Body of pancreas (tissue), 4 donors: ENCODE results near the gene PLCB1.

Experiments
- CTCF ChIP-seq, 7 experiments: fragments of 450-650 bp in 4 of 7; fragments of 200-600 bp in 3 of 7; sonication (generic) in 3 of 7; IDR thresholded peaks; one replicate each; pipeline ENCODE4 v1.5.1; 2016 to 2019; ENCODE audit warnings: antibody characterized with exemption in 7 of 7
- POLR2A ChIP-seq, 3 donors: fragments of 450-650 bp; IDR thresholded peaks; one replicate each; pipeline ENCODE4 v1.6.1; 2016; ENCODE audit warnings: antibody characterized with exemption in 3 of 3, mild to moderate bottlenecking in 2 of 3

GRCh38 chr20:8509809-8510208, 377.7 kb downstream of the PLCB1 start:
- TF ChIP-seq CTCF (IDR thresholded peaks at IDR 0.05): no peak
- no peak for TF ChIP-seq POLR2A (IDR thresholded peaks at IDR 0.05)
